K562 (cell line): ENCODE measurements around the gene PTPN18. TPM values are rescaled to one million over a fixed set of nuclear protein-coding genes. Genes with fewer than 3 reads are reported as not detected.

ENCODE experiments used
- ATF7 ChIP-seq: fragments of 450-650 bp; IDR thresholded peaks from 2 replicates; pipeline ENCODE4 v1.7.1; 2014; ENCODE audit warnings: mild to moderate bottlenecking, moderate library complexity
- ELK3 ChIP-seq: fragments of 450-650 bp; formaldehyde crosslinking; IDR thresholded peaks from 2 replicates; pipeline ENCODE4 v1.4.0; 2020; ENCODE audit warnings: mild to moderate bottlenecking
- EP300 ChIP-seq: IDR thresholded peaks from 2 replicates; pipeline ENCODE4 v1.6.1; 2012; ENCODE audit warnings: low read length, improper control_type of control experiment
- ETV5 ChIP-seq: sonication (generic); formaldehyde crosslinking; IDR thresholded peaks from 2 replicates; pipeline ENCODE4 v1.4.0; 2020; ENCODE audit warnings: low read depth, mild to moderate bottlenecking, missing genetic modification reagents
- HIVEP1 ChIP-seq: fragments of 250-450 bp; sonication (Bioruptor Pico); IDR thresholded peaks from 2 replicates; pipeline ENCODE4 v1.4.0; 2020; ENCODE audit warnings: mild to moderate bottlenecking
- L3MBTL2 ChIP-seq: fragments of 450-650 bp; IDR thresholded peaks from 2 replicates; pipeline ENCODE4 v1.6.1; 2016; ENCODE audit warnings: mild to moderate bottlenecking, moderate library complexity
- MECOM ChIP-seq: fragments of 250-450 bp; sonication (Bioruptor Pico); IDR thresholded peaks from 2 replicates; pipeline ENCODE4 v1.8.0; 2022; ENCODE audit warnings: inconsistent platforms
- NELFE ChIP-seq: IDR thresholded peaks from 2 replicates; pipeline ENCODE4 v1.6.1; 2011; ENCODE audit warnings: mild to moderate bottlenecking; ENCODE audit not compliant: insufficient read depth, insufficient read length
- NONO ChIP-seq, 2 experiments: fragments of 200-400 bp in 1 of 2; fragments of 450-650 bp in 1 of 2; formaldehyde crosslinking in 1 of 2; IDR thresholded peaks; 2 replicates each; pipeline ENCODE4 v1.6.1; 2017; ENCODE audit warnings: low read depth in 2 of 2, mild to moderate bottlenecking in 2 of 2, moderate library complexity in 2 of 2, low read length in 1 of 2
- PCBP1 ChIP-seq: fragments of 200-400 bp; formaldehyde crosslinking; IDR thresholded peaks from 2 replicates; pipeline ENCODE4 v1.6.1; 2018; ENCODE audit warnings: mild to moderate bottlenecking, low read depth, low read length; ENCODE audit not compliant: poor library complexity, severe bottlenecking
- SUPT5H ChIP-seq: fragments of 450-650 bp; IDR thresholded peaks from 2 replicates; pipeline ENCODE4 v1.6.1; 2016
- TAF1 ChIP-seq: IDR thresholded peaks from 2 replicates; pipeline ENCODE4 v1.6.1; 2011; ENCODE audit warnings: mild to moderate bottlenecking, low read length, moderate library complexity; ENCODE audit not compliant: insufficient read depth, control insufficient read depth, severe bottlenecking; ENCODE audit errors: extremely low read depth
- TCF3 ChIP-seq: sonication (generic); formaldehyde crosslinking; IDR thresholded peaks from 2 replicates; pipeline ENCODE4 v1.4.0; 2020; ENCODE audit warnings: mild to moderate bottlenecking, missing genetic modification reagents
- ZBTB33 ChIP-seq: sonication (generic); formaldehyde crosslinking; IDR thresholded peaks from 2 replicates; pipeline ENCODE4 v1.8.1; 2023; ENCODE audit warnings: mild to moderate bottlenecking, missing genetic modification reagents
- ZC3H11A ChIP-seq: IDR thresholded peaks from 2 replicates; pipeline ENCODE4 v1.6.1; 2012; ENCODE audit warnings: low read depth, low read length, improper control_type of control experiment
- ZNF75A ChIP-seq: fragments of 450-650 bp; formaldehyde crosslinking; IDR thresholded peaks from 2 replicates; pipeline ENCODE4 v1.4.0; 2020; ENCODE audit warnings: mild to moderate bottlenecking
- polyA plus RNA-seq, 8 experiments: library from polyadenylated mRNA; depleted of rRNA in 4 of 8; stranded (reverse) in 5 of 8; unstranded in 3 of 8; fragments of >200 nt; fragmentation: Nextera tagmentation in 2 of 8; fragmentation: Illumina TruSeq in 1 of 8; extraction: Ambion mirVana in 2 of 8; extraction: Trizol in 1 of 8; gene quantifications; 2 replicates each; pipeline versions ENCODE4 v1.2.1 to v1.2.3, GENCODE V29; 2011 to 2014; ENCODE audit warnings: inconsistent platforms in 1 of 8, missing spikeins in 1 of 8
- total RNA-seq, 7 experiments: library from RNA; depleted of rRNA in 6 of 7; stranded (reverse); fragments of >200 nt in 6 of 7; fragmentation: Illumina TruSeq in 2 of 7; extraction: Trizol in 2 of 7; gene quantifications; 2 replicates each; pipeline versions ENCODE4 v1.2.1 to v1.2.3, GENCODE V29; 2011 to 2021; ENCODE audit warnings: low replicate concordance in 1 of 7
- TF ChIP-seq, protein P1 (sequence below): fragments of 250-450 bp; sonication (Bioruptor Pico); IDR thresholded peaks from 2 replicates; pipeline ENCODE4 v1.8.0; 2021; ENCODE audit warnings: borderline replicate concordance, mild to moderate bottlenecking, moderate library complexity; ENCODE audit not compliant: poor library complexity, severe bottlenecking

Gene PTPN18
- total and polyA plus RNA-seq, 9 of the 15 experiments (the other 6 are each of a cell fraction or from before 2014, with no cell fraction given), result 11.6 to 90.7 (median 49.6) TPM

GRCh38 chr2:130391058-130391871 is 35.4 kb downstream of the PTPN18 start (continued):
- TF ChIP-seq EP300, result no peak
- 0 out of 2 replicates have a peak, but pooled peaks have one; percentile 12 for TF ChIP-seq ATF7
- no peak for TF ChIP-seq ZNF75A (CRISPR knock-in tag)
- TF ChIP-seq ZC3H11A, result no peak
- TF ChIP-seq HIVEP1 (CRISPR knock-in tag), result no peak
- TF ChIP-seq ELK3 (CRISPR knock-in tag), result no peak
- TF ChIP-seq L3MBTL2, result no peak
- TF ChIP-seq TAF1, result peak; percentile 56
- no peak for TF ChIP-seq NELFE
- 0 out of 2 replicates have a peak, but pooled peaks have one; percentile 34 for TF ChIP-seq SUPT5H
- no peak for TF ChIP-seq PCBP1
- TF ChIP-seq, protein P1, sequence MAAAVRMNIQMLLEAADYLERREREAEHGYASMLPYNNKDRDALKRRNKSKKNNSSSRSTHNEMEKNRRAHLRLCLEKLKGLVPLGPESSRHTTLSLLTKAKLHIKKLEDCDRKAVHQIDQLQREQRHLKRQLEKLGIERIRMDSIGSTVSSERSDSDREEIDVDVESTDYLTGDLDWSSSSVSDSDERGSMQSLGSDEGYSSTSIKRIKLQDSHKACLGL (CRISPR knock-in tag), result no peak
- TF ChIP-seq ZBTB33 (CRISPR knock-in tag), result peak; percentile 77
- TF ChIP-seq TCF3, result no peak
- TF ChIP-seq NONO (IDR thresholded peaks at IDR 0.05; ENCODE audit: low read depth in 2 of 2, low read length in 1 of 2), result no peak
- no peak for TF ChIP-seq MECOM (CRISPR knock-in tag)
- no peak for TF ChIP-seq ETV5 (CRISPR knock-in tag)
